HG03135 (cell line): ENCODE data around the gene SNTG2.

Experiments used
- ATAC-seq: cut with Tn5 transposase; IDR thresholded peaks from one replicate; pipeline ENCODE4 v1.9.1; 2021; ENCODE audit warnings: mild to moderate bottlenecking, moderate library complexity; ENCODE audit not compliant: unreplicated experiment

Gene SNTG2

DNA sequence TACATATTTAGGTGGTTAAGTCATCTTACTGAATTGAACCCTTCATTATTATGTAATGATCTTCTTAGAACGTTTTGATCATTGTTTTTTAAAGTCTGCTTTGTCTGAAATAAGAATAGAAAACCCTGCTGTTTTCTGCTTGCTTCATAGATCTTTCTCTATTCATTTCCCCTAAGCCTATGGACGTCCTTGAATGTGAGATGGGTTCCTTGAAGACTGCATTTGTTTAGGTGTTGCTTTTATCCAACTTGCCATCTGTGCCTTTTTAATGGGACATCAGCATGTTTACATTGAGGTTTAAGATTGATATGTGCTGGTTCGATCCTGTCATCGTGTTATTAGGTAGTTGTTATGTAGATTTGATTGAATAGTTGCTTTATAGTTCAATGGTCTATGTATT, 95.4 kb downstream of the SNTG2 start:
- no peak for ATAC-seq

DNA sequence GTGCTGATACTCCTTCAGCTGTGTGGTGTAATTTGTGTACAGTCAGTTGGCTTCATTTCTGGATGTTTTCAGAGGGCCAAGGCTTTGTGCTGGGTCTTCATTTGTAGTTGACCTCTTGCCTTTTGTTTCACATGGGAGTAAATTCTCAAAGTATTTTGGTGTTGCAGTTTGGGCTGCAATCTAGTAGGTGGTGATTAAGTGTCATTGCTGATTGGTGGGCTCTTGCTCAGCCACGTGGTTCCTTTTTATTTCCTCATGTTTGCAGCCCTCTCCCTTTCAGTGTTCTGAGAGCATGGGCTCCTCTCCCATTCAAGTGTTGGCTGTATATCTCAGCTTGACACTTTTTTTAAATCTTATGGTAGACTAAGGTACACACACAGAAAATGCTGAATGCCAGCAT, 96.8 kb downstream of the SNTG2 start:
- ATAC-seq = no peak

DNA sequence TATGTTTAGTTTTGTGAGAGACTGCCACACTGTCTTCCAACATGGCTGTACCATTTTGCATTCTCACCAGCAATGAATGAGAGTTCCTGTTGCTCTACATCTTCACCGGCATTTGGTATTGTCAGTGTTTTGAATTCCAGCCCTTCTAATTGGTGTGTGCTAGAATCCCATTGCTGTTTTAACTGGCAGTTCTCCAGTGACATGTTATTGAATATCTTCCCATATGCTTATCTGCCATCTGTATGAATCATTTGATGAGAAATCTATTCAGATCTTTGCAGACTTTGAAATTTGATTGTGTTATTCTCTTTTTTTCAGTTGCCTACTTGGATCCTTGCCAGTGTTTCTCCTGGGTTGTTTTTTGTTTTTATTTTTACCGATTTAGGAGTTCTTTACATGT, 99.0 kb downstream of the SNTG2 start:
- ATAC-seq = no peak

DNA sequence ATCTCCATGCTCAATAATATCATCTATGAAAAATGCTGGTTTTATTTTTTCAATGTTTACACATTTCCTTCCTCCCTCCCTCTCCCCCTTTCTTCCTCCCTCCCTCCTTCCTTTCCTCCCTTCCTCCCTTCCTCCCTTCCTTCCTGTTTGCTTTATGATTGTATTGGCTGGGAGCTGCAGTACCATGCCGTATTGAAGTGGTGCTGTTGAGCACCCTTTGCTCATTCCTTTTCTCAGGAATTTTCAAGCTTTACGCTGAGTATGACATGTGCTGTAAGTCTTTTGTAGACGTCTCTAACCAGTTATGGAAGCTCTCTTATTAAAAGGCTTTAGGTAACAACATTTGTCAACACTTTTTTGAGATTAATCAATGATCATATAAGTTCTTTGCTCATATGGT, 100.4 kb downstream of the SNTG2 start:
- ATAC-seq = no peak

DNA sequence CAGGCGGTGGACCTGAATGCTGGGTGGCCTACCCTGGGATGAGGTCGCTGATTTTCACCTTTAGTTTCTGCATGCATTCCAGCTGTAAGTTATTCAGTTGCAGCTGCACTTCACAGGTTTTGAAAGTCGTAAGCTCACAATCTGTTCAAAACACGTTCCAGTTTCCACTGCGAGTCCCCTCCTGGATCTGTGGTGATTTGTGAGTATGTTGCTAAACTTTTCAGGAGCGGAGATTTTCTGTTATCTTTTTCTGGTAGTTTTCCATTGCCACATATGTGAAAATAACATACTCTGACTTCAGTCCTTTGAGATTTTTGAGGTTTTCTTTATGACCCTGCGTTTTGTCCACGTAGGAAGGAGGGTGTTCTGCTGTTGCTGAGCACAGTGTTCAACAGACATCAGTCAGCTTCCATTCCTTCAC, 102.1 kb downstream of the SNTG2 start:
- ATAC-seq = no peak

DNA sequence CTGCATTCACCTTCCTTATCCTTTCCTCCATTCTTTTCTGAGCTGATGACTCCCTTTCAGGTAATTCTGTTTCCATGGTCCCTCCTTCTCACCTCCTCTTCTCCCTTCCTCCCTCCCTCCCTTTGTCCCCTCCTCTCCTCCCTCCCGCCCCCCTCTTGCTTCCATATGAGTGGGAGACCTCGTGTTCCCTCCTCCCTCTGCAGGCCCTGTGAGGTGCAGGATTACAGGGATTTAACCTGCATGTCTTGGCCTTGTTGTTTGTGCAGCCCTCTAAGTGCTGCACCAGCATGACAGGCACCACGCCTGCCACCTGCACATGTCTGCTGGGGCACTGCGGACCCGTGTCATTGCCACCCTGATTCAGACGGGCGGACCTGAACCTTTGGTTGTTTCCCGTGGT, 103.1 kb downstream of the SNTG2 start:
- no peak for ATAC-seq

DNA sequence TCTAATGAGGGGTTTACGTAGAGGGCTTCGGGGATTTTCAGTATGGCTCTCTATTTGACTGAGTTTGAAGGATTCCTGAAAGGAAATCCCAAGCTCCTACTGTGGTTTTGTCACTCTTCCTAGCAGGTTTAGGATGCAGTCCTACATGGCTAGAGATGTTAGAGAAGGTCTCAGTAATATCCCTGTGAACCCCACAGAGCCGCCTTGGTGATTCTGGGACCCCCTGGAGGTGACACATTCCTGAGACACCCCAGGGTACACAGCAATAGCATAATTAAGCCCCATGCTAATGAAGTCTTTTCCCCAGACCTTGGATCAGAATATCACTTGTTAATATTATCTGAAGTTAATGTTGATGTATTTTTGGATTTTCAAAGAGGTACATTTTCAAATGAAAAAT, 103.8 kb downstream of the SNTG2 start:
- ATAC-seq = no peak

DNA sequence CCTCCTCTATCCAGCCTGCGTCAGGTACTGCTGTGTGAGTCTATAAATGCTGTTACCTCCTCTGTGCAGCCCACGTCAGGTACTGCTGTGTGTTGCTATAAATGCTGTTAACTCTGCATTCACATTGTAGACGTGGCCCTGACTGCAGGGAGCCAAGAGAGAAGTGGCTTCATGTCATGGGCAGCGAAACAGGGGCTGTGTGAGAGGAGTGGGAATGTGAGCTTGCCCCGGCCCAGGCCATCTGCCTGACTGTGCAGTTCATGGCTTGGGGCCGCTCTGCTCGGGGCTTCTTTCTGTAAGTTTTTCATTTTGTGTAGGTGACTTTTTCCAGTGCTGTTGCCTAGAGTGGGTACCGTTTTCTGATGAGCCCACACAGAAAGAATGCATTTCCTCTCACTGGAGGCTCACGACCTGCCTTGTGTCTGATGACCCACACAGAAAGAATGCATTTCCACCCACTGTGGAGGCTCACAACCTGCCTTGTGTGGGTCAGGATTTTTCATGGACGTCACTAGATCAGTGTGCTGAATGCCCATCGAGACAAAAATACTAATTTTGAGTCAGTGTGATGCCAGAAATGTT, 104.5 kb downstream of the SNTG2 start:
- no peak for ATAC-seq

DNA sequence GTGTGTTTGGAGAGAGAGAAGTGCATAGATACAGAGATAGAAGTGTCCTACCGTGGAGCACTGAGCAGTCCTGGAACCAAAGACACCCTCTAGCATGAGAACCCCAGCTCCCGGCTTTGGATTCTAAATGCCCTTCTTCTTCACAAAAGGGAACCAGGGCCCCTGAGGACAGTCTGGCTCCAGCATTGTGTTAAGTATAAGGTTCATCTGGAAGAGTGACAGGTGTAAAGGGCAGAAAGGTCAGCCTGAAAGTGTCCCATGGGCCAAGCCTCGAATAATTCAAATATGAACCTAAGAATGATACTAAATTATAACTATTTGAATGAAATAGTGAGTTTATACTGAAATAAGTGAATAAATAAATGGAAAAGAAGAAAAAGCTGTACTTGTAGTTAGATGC, 109.7 kb downstream of the SNTG2 start:
- ATAC-seq = no peak

DNA sequence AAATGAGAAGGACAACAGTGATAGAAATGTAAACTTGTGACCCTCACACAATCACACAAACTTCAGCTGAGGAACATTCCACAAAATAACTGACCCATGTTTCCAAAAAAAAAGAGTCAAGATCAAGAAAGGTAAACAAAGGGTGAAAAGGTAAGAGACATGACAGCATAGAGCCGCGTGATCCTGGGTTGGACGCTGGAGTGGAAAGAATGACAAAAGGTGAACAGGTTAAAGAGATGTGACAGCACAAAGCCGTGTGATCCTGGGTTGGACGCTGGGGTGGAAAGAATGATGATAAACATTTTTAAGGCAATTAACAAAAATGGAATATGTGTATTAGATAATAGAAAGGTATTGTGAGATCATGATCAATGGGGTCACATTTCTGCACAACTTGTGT, 110.3 kb downstream of the SNTG2 start:
- no peak for ATAC-seq

DNA sequence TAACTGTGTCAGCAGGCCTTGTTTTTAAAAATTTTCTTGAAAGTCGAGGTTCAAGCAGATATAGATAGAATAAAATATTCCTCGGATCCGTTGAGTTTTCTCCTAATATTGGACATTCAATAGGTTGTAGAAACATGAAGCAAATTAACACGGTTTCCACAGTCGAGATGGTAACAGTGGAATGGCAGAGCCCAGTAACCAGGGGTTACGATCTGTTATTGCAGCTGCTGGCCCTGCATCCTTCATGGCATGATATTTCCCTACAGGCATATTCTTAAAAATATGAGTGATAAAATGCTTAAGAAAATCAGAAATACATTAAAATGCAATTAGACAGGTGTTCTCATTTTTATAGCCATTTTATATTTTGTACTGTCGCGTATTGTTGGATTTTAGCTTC, 117.6 kb downstream of the SNTG2 start:
- ATAC-seq = no peak

DNA sequence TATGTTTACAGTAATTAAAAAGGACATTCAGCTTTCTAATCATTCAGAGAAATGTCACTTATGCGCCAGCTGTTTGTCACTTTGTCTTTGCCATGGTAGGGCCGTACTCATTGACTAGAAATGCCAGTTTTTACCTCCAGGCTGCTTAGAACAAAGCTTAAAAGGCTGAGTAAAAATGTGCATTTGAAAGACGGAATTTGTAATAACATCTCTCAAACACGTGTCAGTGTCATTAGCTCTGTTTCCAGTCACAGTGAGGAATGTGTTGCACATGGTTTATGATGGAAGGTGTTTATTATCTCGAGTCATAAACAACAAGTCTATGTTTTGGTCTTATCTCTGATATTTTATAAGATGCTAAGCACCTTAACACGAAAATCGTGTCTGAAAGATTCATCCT, 118.2 kb downstream of the SNTG2 start:
- ATAC-seq = no peak

DNA sequence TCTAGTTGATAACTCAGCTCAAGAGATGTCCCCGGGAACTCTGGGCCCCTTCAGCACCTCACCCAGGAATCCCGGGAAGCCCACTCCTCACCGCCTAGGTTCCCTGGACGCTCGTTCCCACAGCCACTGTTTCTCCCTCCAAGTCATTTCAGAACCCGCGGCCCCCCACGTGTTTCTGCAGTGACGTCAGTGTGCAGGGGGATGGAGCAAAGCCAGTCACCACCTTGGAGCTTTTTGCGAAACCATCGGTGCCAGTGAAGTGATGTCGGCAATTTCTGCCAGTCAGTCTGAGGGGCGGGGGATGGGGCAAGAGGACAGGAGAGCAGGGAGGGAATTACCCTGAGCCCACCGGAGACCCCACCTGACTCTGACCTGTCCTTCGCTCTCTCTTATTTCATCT, 119.2 kb downstream of the SNTG2 start:
- no peak for ATAC-seq

DNA sequence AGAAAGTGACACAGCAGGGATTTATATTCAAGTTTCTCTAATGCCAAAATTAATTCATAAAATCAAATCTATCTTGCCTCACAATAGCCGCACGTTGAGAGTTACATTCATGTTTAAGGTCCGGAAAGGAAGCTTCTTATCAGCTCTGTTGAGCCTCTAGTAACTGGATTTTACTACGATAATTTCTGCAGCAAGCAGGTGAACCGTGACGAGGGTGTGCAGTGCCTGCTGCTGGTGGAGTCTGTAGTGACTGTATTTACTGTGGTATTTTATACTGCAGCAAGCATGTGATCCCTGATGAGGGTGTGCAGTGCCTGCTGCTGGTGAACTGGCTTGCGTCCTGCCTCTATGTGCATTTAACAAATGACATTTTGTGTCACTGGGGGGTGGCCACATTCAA, 120.0 kb downstream of the SNTG2 start:
- no peak for ATAC-seq

DNA sequence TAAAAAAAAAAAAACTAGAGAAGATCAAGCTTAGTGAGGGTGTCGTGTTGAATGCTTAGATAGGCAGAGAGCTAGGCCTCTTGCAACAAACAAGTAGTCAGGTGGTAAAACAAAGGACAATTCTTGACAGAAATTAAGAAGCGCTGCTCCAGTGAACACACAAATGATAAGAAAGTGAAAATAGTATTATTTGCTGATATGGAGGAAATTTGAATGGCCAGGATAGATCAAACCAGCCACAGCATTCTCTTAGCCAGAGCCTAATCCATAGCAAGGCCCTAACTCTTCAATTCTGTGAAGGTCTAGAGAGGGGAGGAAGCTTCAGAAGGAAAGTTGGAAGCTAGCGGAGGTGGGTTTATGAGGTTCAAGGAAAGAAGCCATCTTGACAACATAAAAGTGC, 121.0 kb downstream of the SNTG2 start:
- ATAC-seq = no peak

DNA sequence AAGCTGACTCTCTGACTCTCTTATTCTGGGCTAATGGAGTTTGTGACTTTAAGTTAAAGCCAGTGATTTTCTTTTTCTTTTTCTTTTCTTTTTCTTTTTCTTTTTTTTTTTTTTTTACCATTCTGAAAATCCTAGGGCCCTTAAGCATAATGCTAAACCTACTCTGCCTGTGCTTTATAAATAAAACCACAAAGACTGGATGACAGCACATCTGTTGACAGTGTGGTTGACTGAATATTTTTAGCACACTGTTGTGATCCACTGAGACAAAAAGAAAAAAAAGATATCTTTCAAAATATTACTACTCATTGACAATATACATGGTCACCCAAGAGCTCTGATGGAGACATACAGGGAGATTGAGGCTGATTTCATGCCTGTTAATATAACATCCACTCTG, 121.6 kb downstream of the SNTG2 start:
- ATAC-seq = no peak

DNA sequence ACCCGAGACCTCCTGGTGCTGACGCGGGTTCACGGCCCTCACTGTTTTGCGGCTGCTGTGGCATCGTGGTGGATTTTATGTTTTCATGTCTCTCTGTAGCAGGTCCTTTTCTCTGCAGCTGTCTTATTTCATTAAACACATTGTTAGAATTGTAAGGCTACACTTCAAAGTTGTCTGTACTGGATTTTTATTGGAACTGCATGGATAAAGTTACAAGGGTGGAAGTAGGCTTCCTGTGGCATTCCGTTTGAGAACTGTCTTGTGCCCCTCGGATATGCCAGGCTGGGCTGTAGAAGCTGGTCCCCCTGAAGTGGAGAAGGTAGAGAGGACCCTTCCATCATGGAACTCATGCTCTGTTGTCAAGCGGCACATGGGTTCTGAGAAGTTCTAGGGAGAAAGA, 127.3 kb downstream of the SNTG2 start:
- no peak for ATAC-seq

DNA sequence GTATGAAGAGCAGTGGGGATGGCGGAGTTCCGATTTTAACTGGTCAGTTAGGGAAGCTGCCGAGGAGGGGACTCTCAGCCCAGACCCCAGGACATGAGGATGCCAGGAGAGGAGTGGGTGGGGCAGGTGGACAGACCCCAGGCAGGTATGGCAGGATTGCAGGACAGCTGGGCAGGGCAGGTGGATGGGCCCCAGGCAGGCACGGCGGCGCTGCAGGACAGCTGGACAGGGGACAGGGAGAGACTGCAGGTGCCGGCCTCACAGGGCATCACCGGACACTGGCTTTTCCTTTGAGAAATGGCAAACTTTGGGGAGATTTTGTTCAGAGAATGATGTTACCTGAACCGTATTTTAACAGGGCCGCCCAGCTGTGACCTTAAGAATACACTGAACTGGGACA, 127.7 kb downstream of the SNTG2 start:
- no peak for ATAC-seq

DNA sequence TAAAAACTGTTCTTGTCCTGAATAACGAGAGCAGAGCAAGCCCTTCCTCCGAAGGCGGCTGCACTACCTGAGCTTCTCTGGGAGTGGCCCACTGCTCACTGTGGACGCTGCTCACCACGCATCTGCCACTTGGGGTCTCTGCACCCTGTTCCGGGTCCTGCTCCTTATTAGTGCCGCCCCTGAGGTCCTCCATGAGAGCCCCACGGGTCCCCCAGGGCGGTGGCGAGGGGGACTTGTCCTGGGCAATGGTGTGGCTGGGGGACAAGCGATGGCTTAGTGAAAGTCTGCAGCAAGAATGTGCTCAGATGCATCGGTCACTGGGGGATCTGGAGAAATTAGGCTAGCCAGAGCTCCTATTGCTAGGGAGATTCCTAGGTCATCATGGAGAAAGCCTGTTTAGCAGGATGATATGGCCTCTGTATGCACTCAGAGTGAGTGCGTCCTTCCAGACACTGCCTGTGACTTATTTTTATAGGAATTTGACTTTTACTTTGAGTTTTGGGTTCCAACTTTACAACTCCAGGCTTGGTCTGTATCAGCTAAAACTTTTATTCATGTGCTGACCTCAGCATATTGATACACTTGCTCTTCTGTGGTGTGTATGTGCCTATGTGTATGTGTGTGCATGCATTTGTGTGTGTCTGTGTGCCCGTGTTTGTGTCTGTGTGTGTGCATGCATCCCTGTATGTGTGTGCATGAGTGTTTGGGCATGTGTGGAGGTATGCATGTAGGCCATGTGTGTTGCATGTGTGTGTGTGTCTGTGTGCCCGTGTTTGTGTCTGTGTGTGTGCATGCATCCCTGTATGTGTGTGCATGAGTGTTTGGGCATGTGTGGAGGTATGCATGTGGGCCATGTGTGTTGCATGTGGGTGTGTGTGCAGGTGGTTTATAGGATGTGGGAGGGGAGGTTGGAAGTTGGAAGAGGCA, 129.5 kb downstream of the SNTG2 start:
- ATAC-seq = no peak

DNA sequence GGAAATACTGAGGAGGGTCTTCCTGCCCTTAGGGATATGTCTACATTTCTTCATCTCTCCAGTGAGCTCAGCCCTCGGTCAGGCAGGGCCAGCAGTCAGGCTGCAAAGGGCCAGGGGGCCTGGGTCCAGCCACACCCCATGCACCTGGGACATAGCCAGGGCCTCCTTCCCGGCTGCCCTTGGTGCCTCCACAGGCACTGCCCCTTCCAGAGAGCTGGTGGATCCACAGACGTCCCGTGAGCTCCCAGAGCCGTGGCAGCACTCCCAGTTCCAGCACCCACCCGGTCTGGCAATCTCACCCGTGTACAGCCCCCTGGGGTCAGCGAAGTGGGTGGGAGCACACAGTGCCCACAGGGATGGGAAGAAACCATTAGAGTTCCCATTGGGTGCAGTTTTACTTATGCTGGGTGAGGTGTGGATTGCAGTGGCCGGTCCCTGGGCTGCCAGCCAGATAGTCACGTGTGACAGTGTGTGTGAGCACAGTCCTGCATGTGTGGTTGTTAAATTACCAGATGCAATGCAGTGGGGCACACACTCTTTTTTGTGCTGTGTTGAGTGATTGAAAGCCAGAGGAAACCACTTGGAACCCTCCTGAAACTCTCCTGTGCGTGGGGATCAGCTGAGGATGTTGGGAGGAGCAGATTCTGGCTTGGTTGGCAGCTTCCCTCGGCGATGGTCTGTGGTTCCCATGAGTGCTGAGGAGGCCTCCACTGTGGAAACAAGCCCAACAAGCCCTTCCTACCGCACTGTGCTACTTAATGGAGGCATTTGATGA, 131.0 kb downstream of the SNTG2 start:
- no peak for ATAC-seq

DNA sequence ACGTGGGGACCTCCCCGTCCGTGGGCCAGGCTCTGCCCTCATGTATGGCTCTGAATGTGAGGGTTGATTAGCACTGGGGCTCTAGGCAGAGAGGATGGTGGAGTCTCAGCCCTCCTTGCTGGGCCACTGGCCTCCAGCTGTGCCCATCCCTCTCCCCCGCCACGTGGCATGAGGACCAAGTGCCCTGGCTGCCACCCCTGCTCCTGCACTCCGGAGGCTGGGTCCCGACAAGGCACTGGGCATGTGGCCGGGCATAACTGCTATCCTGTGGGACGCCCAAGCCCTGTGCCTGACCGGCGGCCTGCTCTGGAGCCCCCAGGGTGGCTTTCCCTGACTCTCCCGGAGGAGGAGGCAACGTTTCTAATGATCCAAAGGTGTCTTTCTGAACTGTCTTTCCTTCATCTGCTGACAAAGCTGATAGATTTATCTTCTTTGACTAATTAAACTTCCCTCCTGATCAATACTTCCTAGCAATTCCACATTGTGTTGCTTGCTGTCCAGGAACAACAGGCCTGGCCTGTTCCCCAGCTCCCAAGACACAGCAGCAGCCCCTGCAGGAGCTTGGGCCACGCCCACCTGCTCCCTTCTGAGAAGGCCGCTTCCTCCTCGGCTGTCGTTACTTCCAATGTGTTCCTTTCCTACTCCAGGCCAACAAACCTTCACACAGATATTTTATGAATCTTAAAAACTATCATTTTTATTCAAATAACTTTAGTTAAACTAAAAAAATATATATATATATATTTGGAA, 132.0 kb downstream of the SNTG2 start:
- ATAC-seq = no peak
